Temporal lobe (tissue), 1 donor: ENCODE data around the gene RASIP1. TPM values are rescaled to one million over a fixed set of nuclear protein-coding genes. Genes with fewer than 3 reads are reported as not detected.

ENCODE experiments used
- total RNA-seq: library from RNA; depleted of rRNA; stranded (reverse); fragments of >200 nt; gene quantifications from one replicate; pipeline ENCODE4 v1.2.3, GENCODE V29; 2014

RASIP1 gene
- total RNA-seq, 1 donor from 2014 or later: 3.9 TPM

Other genes with a start within 250 kb of the RASIP1 start
- 19.4 TPM for gene LMTK3, start 228.8 kb downstream of the RASIP1 start, total RNA-seq
- not detected for gene SULT2B1, start 188.4 kb downstream of the RASIP1 start, total RNA-seq
- not detected for gene SPACA4, start 133.9 kb downstream of the RASIP1 start, total RNA-seq
- gene FAM83E, start 125.5 kb downstream of the RASIP1 start, total RNA-seq: not detected
- 903 TPM for gene RPL18, start 121.4 kb downstream of the RASIP1 start, total RNA-seq
- gene SPHK2, start 121.1 kb downstream of the RASIP1 start, total RNA-seq: 9.6 TPM
- 3.0 TPM for gene DBP, start 103.2 kb downstream of the RASIP1 start, total RNA-seq
- 5.2 TPM for gene CA11, start 94.4 kb downstream of the RASIP1 start, total RNA-seq
- not detected for gene NTN5, start 67.6 kb downstream of the RASIP1 start, total RNA-seq
- gene FUT2, start 44.6 kb downstream of the RASIP1 start, total RNA-seq: under 0.01 TPM
- gene MAMSTR, start 20.9 kb downstream of the RASIP1 start, total RNA-seq: 0.74 TPM
- not detected for gene IZUMO1, start 6.3 kb upstream of the RASIP1 start, total RNA-seq
- 0.49 TPM for gene FUT1, start 12.0 kb upstream of the RASIP1 start, total RNA-seq
- gene FGF21, start 14.9 kb upstream of the RASIP1 start, total RNA-seq: not detected
- 7.1 TPM for gene BCAT2, start 70.4 kb upstream of the RASIP1 start, total RNA-seq
- 1.7 TPM for gene HSD17B14, start 95.9 kb upstream of the RASIP1 start, total RNA-seq
- gene PLEKHA4, start 128.0 kb upstream of the RASIP1 start, total RNA-seq: 2.0 TPM
- 23.1 TPM for gene PPP1R15A, start 131.8 kb upstream of the RASIP1 start, total RNA-seq
- not detected for gene TULP2, start 158.1 kb upstream of the RASIP1 start, total RNA-seq
- 45.5 TPM for gene NUCB1, start 159.7 kb upstream of the RASIP1 start, total RNA-seq
- 0.49 TPM for gene DHDH, start 193.1 kb upstream of the RASIP1 start, total RNA-seq
- 15.2 TPM for gene BAX, start 214.3 kb upstream of the RASIP1 start, total RNA-seq
- gene FTL, start 224.7 kb upstream of the RASIP1 start, total RNA-seq: 634 TPM